Progenitor cell of endocrine pancreas (in vitro differentiated cells): ENCODE results near the gene SRGAP1. TPM values are rescaled to one million over a fixed set of nuclear protein-coding genes. Genes with fewer than 3 reads are reported as not detected.

Experiments
- DNase-seq: peaks from one replicate; pipeline ENCODE4 v3.0.0; 2021; ENCODE audit warnings: low spot score; ENCODE audit not compliant: unreplicated experiment
- H3K27ac Mint-ChIP-seq: 2 replicates; pipeline ENCODE4 v1.8.0; 2021; ENCODE audit warnings: mild to moderate bottlenecking, moderate library complexity, mixed read lengths
- H3K27me3 Mint-ChIP-seq: 2 replicates; pipeline ENCODE4 v1.8.0; 2021; ENCODE audit warnings: mixed read lengths
- H3K36me3 Mint-ChIP-seq: 2 replicates; pipeline ENCODE4 v1.8.0; 2022; ENCODE audit warnings: mixed read lengths; ENCODE audit not compliant: insufficient read depth
- H3K4me1 Mint-ChIP-seq: 2 replicates; pipeline ENCODE4 v1.8.0; 2021; ENCODE audit warnings: low read depth, mixed read lengths
- H3K4me3 Mint-ChIP-seq: 2 replicates; pipeline ENCODE4 v1.8.0; 2021; ENCODE audit warnings: low read depth, mild to moderate bottlenecking, moderate library complexity, mixed read lengths
- H3K9me3 Mint-ChIP-seq: 2 replicates; pipeline ENCODE4 v1.8.0; 2021; ENCODE audit warnings: low read depth, mixed read lengths
- CTCF ChIP-seq: fragments of 200-600 bp; sonication (generic); IDR thresholded peaks from one replicate; pipeline ENCODE4 v1.5.0; 2021; ENCODE audit warnings: antibody characterized with exemption, mild to moderate bottlenecking; ENCODE audit not compliant: unreplicated experiment
- total RNA-seq: library from RNA; stranded (reverse); gene quantifications from 2 replicates; pipeline ENCODE4 v1.2.1, GENCODE V29; 2021

Gene SRGAP1
- total RNA-seq, 1 donor from 2014 or later, result 23.1 TPM

DNA sequence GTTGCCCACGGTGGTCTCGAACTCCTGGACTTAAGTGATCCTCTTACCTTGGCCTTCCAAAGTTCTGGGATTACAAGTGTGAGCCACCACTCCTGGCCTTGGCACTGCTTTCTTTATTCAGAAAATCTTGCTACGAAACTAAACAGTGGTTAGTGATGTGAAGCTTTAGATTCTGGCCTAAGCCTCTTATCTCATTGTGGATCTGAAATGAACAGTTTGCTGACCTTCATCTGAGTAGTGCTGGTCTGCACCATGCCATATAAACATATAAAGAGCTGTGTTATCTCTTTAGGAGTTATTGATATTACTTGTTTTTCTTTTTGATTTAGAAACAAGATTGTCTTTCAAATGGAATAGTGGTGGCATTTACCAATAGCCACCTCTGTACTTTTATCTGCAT, 22.6 kb downstream of the SRGAP1 start:
- Mint-ChIP-seq H3K27ac (no peak overlapping the region), H3K4me3 (no peak overlapping the region), H3K9me3 (no peaks in the 10 kb centered on the region), H3K27me3 (no peaks in the 10 kb centered on the region), H3K36me3 (no peaks in the 10 kb centered on the region), H3K4me1 (peaks cover 14% of the 10 kb centered on the region)
- TF ChIP-seq CTCF, result no peak
- DNase-seq, result no peak

DNA sequence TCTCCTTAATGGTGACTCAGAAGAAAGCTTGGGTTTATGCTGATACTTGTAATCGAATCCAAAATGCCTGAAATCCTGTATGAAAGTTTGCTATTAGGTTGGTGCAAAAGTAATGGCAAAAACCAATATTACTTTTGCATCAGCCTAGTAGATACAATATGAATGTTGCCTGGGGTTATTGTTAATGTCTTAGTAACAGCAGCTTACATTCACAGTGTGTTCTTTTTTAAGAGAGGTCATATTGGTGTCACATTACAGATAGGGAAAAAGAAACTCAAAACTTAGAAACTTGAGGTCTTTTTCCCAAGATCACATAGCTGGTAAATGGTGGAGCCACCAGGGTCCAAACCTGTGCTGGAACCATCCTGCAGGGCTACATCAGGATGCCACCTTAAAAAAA, 25.2 kb downstream of the SRGAP1 start:
- H3K36me3 Mint-ChIP-seq, result no peaks in the 10 kb centered on the region
- H3K27me3 Mint-ChIP-seq, result no peaks in the 10 kb centered on the region
- H3K27ac Mint-ChIP-seq, result no peak overlapping the region
- no peak for DNase-seq
- H3K4me1 Mint-ChIP-seq, result peaks cover 3% of the 10 kb centered on the region
- H3K4me3 Mint-ChIP-seq, result no peak overlapping the region
- no peaks in the 10 kb centered on the region for H3K9me3 Mint-ChIP-seq
- TF ChIP-seq CTCF, result no peak

GRCh38 chr12:63870838-63871237, 26.3 kb downstream of the SRGAP1 start:
- DNase-seq, result no peak
- no peaks in the 10 kb centered on the region for H3K36me3 Mint-ChIP-seq
- no peaks in the 10 kb centered on the region for H3K27me3 Mint-ChIP-seq
- H3K4me1 Mint-ChIP-seq, result peaks cover 3% of the 10 kb centered on the region
- no peak for TF ChIP-seq CTCF
- no peak overlapping the region for H3K27ac Mint-ChIP-seq
- H3K4me3 Mint-ChIP-seq, result no peak overlapping the region
- no peaks in the 10 kb centered on the region for H3K9me3 Mint-ChIP-seq

DNA sequence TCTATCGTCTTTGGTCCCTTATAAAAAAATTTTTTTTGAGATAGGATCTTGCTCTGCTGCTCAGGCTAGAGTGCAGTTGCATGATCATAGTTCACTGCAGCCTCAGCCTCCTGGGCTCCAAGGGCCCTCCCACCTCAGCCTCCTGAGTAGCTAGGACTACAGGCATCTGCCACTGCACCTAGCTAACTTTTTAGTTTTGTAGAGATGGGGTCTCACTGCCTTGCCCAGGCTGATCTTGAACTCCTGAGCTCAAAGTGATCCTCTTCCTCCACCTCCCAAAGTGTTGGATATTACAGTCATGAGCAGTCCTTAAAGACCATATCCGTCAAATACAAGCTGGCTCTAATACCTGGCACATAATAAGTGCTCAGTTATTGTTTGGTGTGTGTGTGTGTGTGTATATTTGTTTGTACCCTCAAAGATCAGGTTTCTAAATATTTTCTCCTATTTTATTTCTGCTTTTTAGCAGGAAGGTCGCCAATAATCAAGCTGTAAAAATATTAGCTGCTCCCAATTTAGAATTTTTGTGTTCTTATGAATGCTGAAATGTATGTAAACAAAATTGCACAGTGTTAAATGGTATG, 30.5 kb downstream of the SRGAP1 start:
- H3K9me3 Mint-ChIP-seq, result no peaks in the 10 kb centered on the region
- H3K36me3 Mint-ChIP-seq, result no peaks in the 10 kb centered on the region
- no peak overlapping the region for H3K4me3 Mint-ChIP-seq
- peaks cover 13% of the 10 kb centered on the region for H3K4me1 Mint-ChIP-seq
- no peaks in the 10 kb centered on the region for H3K27me3 Mint-ChIP-seq
- DNase-seq, result no peak
- H3K27ac Mint-ChIP-seq, result no peak overlapping the region
- no peak for TF ChIP-seq CTCF

GRCh38 chr12:63875703-63876102, 31.2 kb downstream of the SRGAP1 start:
- Mint-ChIP-seq H3K9me3 (no peaks in the 10 kb centered on the region), H3K4me3 (no peak overlapping the region), H3K36me3 (no peaks in the 10 kb centered on the region), H3K4me1 (peaks cover 13% of the 10 kb centered on the region), H3K27me3 (no peaks in the 10 kb centered on the region), H3K27ac (no peak overlapping the region)
- TF ChIP-seq CTCF, result no peak
- no peak for DNase-seq
